Calu3 (cell line): ENCODE measurements around the gene SRD5A1. TPM values are rescaled to one million over a fixed set of nuclear protein-coding genes. Genes with fewer than 3 reads are reported as not detected.

Source experiments
- BruUV-seq: library from RNA; stranded (reverse); fragments of 400-500 nt; replicated peaks from 2 replicates; lab custom pipeline; 2021; lab: Mats Ljungman, UMichigan
- CTCF ChIA-PET: fragments of 300-600 bp; sonication (Branson Sonifier 250); formaldehyde crosslinking; loops from one replicate; lab custom pipeline; 2022; ENCODE audit warnings: antibody characterized with exemption; lab: Charles Lee
- DNase-seq: peaks from one replicate; pipeline ENCODE4 v3.0.0; 2022
- H3K27ac Mint-ChIP-seq: one replicate; pipeline ENCODE4 v1.8.0; 2022; ENCODE audit warnings: mixed read lengths; ENCODE audit not compliant: unreplicated experiment
- H3K27me3 Mint-ChIP-seq: one replicate; pipeline ENCODE4 v1.8.0; 2022; ENCODE audit warnings: mixed read lengths; ENCODE audit not compliant: unreplicated experiment
- H3K36me3 Mint-ChIP-seq: one replicate; pipeline ENCODE4 v1.8.0; 2022; ENCODE audit warnings: mild to moderate bottlenecking, moderate library complexity, mixed read lengths; ENCODE audit not compliant: insufficient read depth, unreplicated experiment
- H3K4me1 Mint-ChIP-seq: one replicate; pipeline ENCODE4 v1.8.0; 2022; ENCODE audit warnings: mild to moderate bottlenecking, low read depth, mixed read lengths; ENCODE audit not compliant: unreplicated experiment
- H3K4me3 Mint-ChIP-seq: one replicate; pipeline ENCODE4 v1.8.0; 2022; ENCODE audit warnings: mild to moderate bottlenecking, low read depth, moderate library complexity, mixed read lengths; ENCODE audit not compliant: unreplicated experiment
- H3K9me3 Mint-ChIP-seq: one replicate; pipeline ENCODE4 v1.8.0; 2022; ENCODE audit warnings: low read depth, mixed read lengths; ENCODE audit not compliant: unreplicated experiment
- CTCF ChIP-seq: fragments of 200-600 bp; IDR thresholded peaks from one replicate; pipeline ENCODE4 v1.8.0; 2022; ENCODE audit warnings: antibody characterized with exemption; ENCODE audit not compliant: unreplicated experiment
- intact Hi-C: fragments of 100-400 bp; cut with micrococcal nuclease; formaldehyde crosslinking; loops from one replicate; pipeline ENCODE4 v1.10.0; 2022; ENCODE audit not compliant: unreplicated experiment
- total RNA-seq: library from RNA; stranded (reverse); gene quantifications from 2 replicates; pipeline ENCODE4 v1.2.3, GENCODE V29; 2022

SRD5A1 gene
- total RNA-seq, 1 experiment from 2014 or later, result 15.6 TPM

DNA sequence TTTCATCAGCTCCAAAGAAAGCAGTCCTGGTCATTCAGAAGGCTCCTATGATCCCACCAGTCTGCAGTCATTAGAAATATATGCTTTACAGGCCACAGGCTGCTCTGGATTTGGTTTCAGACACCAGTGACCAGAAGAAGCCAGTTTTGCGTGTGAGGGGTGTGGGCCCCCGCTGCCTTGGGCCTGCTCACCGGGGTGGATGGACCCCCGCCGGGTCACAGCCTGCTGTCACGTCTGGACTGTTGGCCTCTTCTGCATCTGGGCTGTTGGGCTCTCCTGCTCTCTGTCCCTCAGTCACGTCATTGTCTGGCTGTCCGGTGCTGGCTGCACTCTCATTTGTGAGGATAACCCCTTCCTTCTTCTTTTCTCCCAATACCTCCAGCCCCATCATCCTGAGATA, 33.5 kb upstream of the SRD5A1 start:
- intact Hi-C loops, result no loop called here
- no peak for TF ChIP-seq CTCF
- Mint-ChIP-seq H3K4me3 (no peak overlapping the region), H3K4me1 (no peaks in the 10 kb centered on the region), H3K36me3 (peaks cover 50% of the 10 kb centered on the region), H3K9me3 (no peaks in the 10 kb centered on the region), H3K27me3 (no peaks in the 10 kb centered on the region), H3K27ac (no peak overlapping the region)
- CTCF ChIA-PET, result no interaction called here
- no peak for DNase-seq
- BruUV-seq, result no TSS peak

- Mint-ChIP-seq H3K9me3 (no peaks in the 10 kb centered on the region), H3K4me3 (no peak overlapping the region), H3K27ac (no peak overlapping the region), H3K36me3 (peaks cover 62% of the 10 kb centered on the region), H3K27me3 (no peaks in the 10 kb centered on the region), H3K4me1 (no peaks in the 10 kb centered on the region)
- DNase-seq, result no peak
- intact Hi-C loops, result no loop called here
- BruUV-seq, result no TSS peak
- CTCF ChIA-PET, result no interaction called here
- no peak for TF ChIP-seq CTCF
These were observed 32.0 kb upstream of the SRD5A1 start for GRCh38 chr5:6601271-6601670.

- DNase-seq, result no peak
- H3K9me3 Mint-ChIP-seq, result no peaks in the 10 kb centered on the region
- intact Hi-C loops, result no loop called here
- no peak for TF ChIP-seq CTCF
- no peak overlapping the region for H3K4me3 Mint-ChIP-seq
- H3K36me3 Mint-ChIP-seq, result peaks cover 64% of the 10 kb centered on the region
- no peak overlapping the region for H3K27ac Mint-ChIP-seq
- CTCF ChIA-PET, result no interaction called here
- no peaks in the 10 kb centered on the region for H3K27me3 Mint-ChIP-seq
- BruUV-seq, result no TSS peak
- no peaks in the 10 kb centered on the region for H3K4me1 Mint-ChIP-seq
These were observed 31.4 kb upstream of the SRD5A1 start for GRCh38 chr5:6601816-6602215.

DNA sequence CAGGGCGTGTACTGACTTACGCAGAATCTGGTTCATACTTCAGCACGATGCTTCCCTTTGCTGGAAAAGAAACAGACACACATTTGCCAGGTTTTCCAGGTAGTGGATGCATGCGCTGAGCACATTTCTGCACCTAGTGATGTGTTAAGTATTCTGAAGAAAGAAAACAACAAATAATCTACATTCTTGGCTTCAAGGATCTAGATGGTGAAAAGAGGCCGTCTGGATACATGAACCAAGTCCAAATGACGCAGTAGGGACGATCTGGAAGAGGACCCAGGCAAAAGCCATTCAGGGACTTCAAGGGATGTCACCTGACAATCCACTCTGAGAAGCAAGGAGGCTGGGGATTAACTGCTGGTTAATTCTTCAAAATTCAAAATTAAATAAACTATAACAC, 30.8 kb upstream of the SRD5A1 start:
- no TSS peak for BruUV-seq
- Mint-ChIP-seq H3K4me1 (no peaks in the 10 kb centered on the region), H3K9me3 (no peaks in the 10 kb centered on the region), H3K4me3 (no peak overlapping the region), H3K36me3 (peaks cover 65% of the 10 kb centered on the region), H3K27ac (no peak overlapping the region), H3K27me3 (no peaks in the 10 kb centered on the region)
- intact Hi-C loops, result no loop called here
- no peak for DNase-seq
- TF ChIP-seq CTCF, result no peak
- CTCF ChIA-PET, result no interaction called here
